Neural cell (in vitro differentiated cells): ENCODE data around the gene BABAM2. TPM values are rescaled to one million over a fixed set of nuclear protein-coding genes. Genes with fewer than 3 reads are reported as not detected.

ENCODE experiments used
- H2AFZ ChIP-seq: fragments of 200-600, 300-800 bp; sonication (generic), shearing (Covaris generic); 2 replicates; pipeline ENCODE4 v1.6.0; 2014; ENCODE audit warnings: low read depth, mild to moderate bottlenecking, antibody characterized with exemption, low read length, moderate library complexity
- H3F3A ChIP-seq: fragments of 200-600 bp; shearing (Covaris generic); 2 replicates; pipeline ENCODE4 v1.6.1; 2016; ENCODE audit warnings: mild to moderate bottlenecking, moderate library complexity, mixed read lengths, antibody characterized with exemption, low read length; ENCODE audit not compliant: insufficient read depth, poor library complexity, severe bottlenecking
- H3K27ac ChIP-seq: fragments of 200-600, 300-800 bp; sonication (generic), shearing (Covaris generic); 2 replicates; pipeline ENCODE4 v1.5.1; 2014; ENCODE audit warnings: mild to moderate bottlenecking, low read length, moderate library complexity
- H3K27me3 ChIP-seq: fragments of 300-800, 200-600 bp; sonication (generic), shearing (Covaris generic); 2 replicates; pipeline ENCODE4 v1.6.0; 2014; ENCODE audit warnings: mild to moderate bottlenecking, low read depth, low read length, moderate library complexity; ENCODE audit not compliant: insufficient read depth
- H3K36me3 ChIP-seq: fragments of 300-800, 200-600 bp; sonication (generic), shearing (Covaris generic); 2 replicates; pipeline ENCODE4 v1.5.1; 2014; ENCODE audit warnings: mild to moderate bottlenecking, antibody characterized with exemption, low read length, moderate library complexity; ENCODE audit not compliant: insufficient read depth
- H3K4me2 ChIP-seq: fragments of 300-800, 200-600 bp; sonication (generic), shearing (Covaris generic); 2 replicates; pipeline ENCODE4 v1.6.0; 2014; ENCODE audit warnings: mild to moderate bottlenecking, low read length
- H3K4me3 ChIP-seq: fragments of 300-800, 200-600 bp; sonication (generic), shearing (Covaris generic); 2 replicates; pipeline ENCODE4 v1.5.1; 2014; ENCODE audit warnings: mild to moderate bottlenecking, low read length, moderate library complexity
- H3K79me2 ChIP-seq: fragments of 200-600 bp; shearing (Covaris generic); replicated peaks from 2 replicates; pipeline ENCODE4 v1.6.0; 2014; ENCODE audit warnings: mild to moderate bottlenecking, low read length, moderate library complexity; ENCODE audit not compliant: insufficient read depth
- H3K9ac ChIP-seq: fragments of 300-800, 200-600 bp; sonication (generic), shearing (Covaris generic); 2 replicates; pipeline ENCODE4 v1.6.1; 2016; ENCODE audit warnings: mild to moderate bottlenecking, low read length, mixed read lengths
- H3K9me2 ChIP-seq: fragments of 200-600 bp; shearing (Covaris generic); 2 replicates; pipeline ENCODE4 v1.6.1; 2016; ENCODE audit warnings: mild to moderate bottlenecking, low read length, mixed read lengths; ENCODE audit not compliant: insufficient read depth
- H3K9me3 ChIP-seq: fragments of 200-600, 300-800 bp; sonication (generic), shearing (Covaris generic); 2 replicates; pipeline ENCODE4 v1.6.1; 2016; ENCODE audit warnings: mild to moderate bottlenecking, mixed run types, low read length, moderate library complexity, mixed read lengths
- H4K20me1 ChIP-seq: fragments of 200-600 bp; shearing (Covaris generic); 2 replicates; pipeline ENCODE4 v1.6.1; 2016; ENCODE audit warnings: mild to moderate bottlenecking, mixed run types; ENCODE audit not compliant: insufficient read depth
- CTCF ChIP-seq: fragments of 450-650 bp; IDR thresholded peaks from 2 replicates; pipeline ENCODE4 v1.5.1; 2014; ENCODE audit warnings: antibody characterized with exemption, mild to moderate bottlenecking, moderate library complexity; ENCODE audit not compliant: poor library complexity, severe bottlenecking
- EP300 ChIP-seq: fragments of 450-650 bp; conservative IDR thresholded peaks from 2 replicates; pipeline ENCODE4 v1.6.1; 2014; ENCODE audit warnings: antibody characterized with exemption, mild to moderate bottlenecking, moderate library complexity; ENCODE audit not compliant: poor library complexity, severe bottlenecking
- EZH2 ChIP-seq: fragments of 200-600, 300-800 bp; shearing (Covaris generic), sonication (generic); IDR thresholded peaks from 2 replicates; pipeline ENCODE4 v1.6.1; 2014; ENCODE audit warnings: antibody characterized with exemption, low read length, borderline replicate concordance, mild to moderate bottlenecking; ENCODE audit not compliant: insufficient read depth, poor library complexity, severe bottlenecking
- MXI1 ChIP-seq: fragments of 450-650 bp; conservative IDR thresholded peaks from 2 replicates; pipeline ENCODE4 v1.6.1; 2014; ENCODE audit warnings: antibody characterized with exemption, mild to moderate bottlenecking; ENCODE audit not compliant: poor library complexity, severe bottlenecking
- POLR2AphosphoS5 ChIP-seq: IDR thresholded peaks from 2 replicates; pipeline ENCODE4 v1.6.1; 2012
- RAD21 ChIP-seq: fragments of 450-650 bp; conservative IDR thresholded peaks from 2 replicates; pipeline ENCODE4 v1.6.1; 2014; ENCODE audit warnings: antibody characterized with exemption, mild to moderate bottlenecking, moderate library complexity
- REST ChIP-seq: IDR thresholded peaks from 2 replicates; pipeline ENCODE4 v1.6.1; 2012; ENCODE audit warnings: borderline replicate concordance
- SMC3 ChIP-seq: fragments of 450-650 bp; conservative IDR thresholded peaks from 2 replicates; pipeline ENCODE4 v1.6.1; 2014; ENCODE audit warnings: antibody characterized with exemption, mild to moderate bottlenecking, moderate library complexity; ENCODE audit not compliant: poor library complexity
- TAF1 ChIP-seq: IDR thresholded peaks from 2 replicates; pipeline ENCODE4 v1.6.1; 2012; ENCODE audit warnings: low read depth
- polyA plus RNA-seq: library from polyadenylated mRNA; depleted of rRNA; stranded (reverse); fragments of >200 nt; gene quantifications from 2 replicates; pipeline ENCODE4 v1.2.3, GENCODE V29; 2014

The BABAM2 gene
- polyA plus RNA-seq, 1 donor from 2014 or later = 15.3 TPM

GRCh38 chr2:27856956-27857355 lies 33.6 kb upstream of the BABAM2 start:
- Histone ChIP-seq H4K20me1 (no peaks in the 10 kb centered on the region), H3K36me3 (peaks cover 6% of the 10 kb centered on the region), H3K79me2 (no peaks in the 10 kb centered on the region), H3K9ac (no peak overlapping the region), H3K4me2 (no peak overlapping the region), H3F3A (no peaks in the 10 kb centered on the region), H2AFZ (no peak overlapping the region), H3K27ac (no peak overlapping the region), H3K9me2 (no peaks in the 10 kb centered on the region), H3K27me3 (no peaks in the 10 kb centered on the region), H3K4me3 (no peak overlapping the region), H3K9me3 (peaks cover 4% of the 10 kb centered on the region)
- TF ChIP-seq TAF1 = no peak

GRCh38 chr2:27857417-27858172 lies 32.9 kb upstream of the BABAM2 start:
- H3K4me3 ChIP-seq = no peak overlapping the region
- H3F3A ChIP-seq = no peaks in the 10 kb centered on the region
- H3K27me3 ChIP-seq = no peaks in the 10 kb centered on the region
- peaks cover 4% of the 10 kb centered on the region for H3K9me3 ChIP-seq
- H2AFZ ChIP-seq = no peak overlapping the region
- H3K9ac ChIP-seq = no peak overlapping the region
- no peak overlapping the region for H3K27ac ChIP-seq
- TF ChIP-seq TAF1 (no peak), EP300 (no peak), SMC3 (no peak), CTCF (no peak), EZH2 (no peak), REST (no peak), POLR2AphosphoS5 (no peak)
- no peaks in the 10 kb centered on the region for H4K20me1 ChIP-seq
- H3K36me3 ChIP-seq = peaks cover 6% of the 10 kb centered on the region
- no peaks in the 10 kb centered on the region for H3K79me2 ChIP-seq
- H3K9me2 ChIP-seq = no peaks in the 10 kb centered on the region
- H3K4me2 ChIP-seq = no peak overlapping the region

GRCh38 chr2:27860111-27860510 lies 30.4 kb upstream of the BABAM2 start:
- H3K27ac ChIP-seq = peak overlapping the region; percentile 44
- peaks cover 4% of the 10 kb centered on the region for H3K9me3 ChIP-seq
- H3K9ac ChIP-seq = no peak overlapping the region
- H3K79me2 ChIP-seq = no peaks in the 10 kb centered on the region
- peaks cover 6% of the 10 kb centered on the region for H3K36me3 ChIP-seq
- no peaks in the 10 kb centered on the region for H4K20me1 ChIP-seq
- no peak overlapping the region for H3K4me2 ChIP-seq
- TF ChIP-seq RAD21 (no peak), TAF1 (no peak), CTCF (no peak), EZH2 (no peak), REST (no peak), MXI1 (no peak), EP300 (peak; percentile 54)
- H3K27me3 ChIP-seq = no peaks in the 10 kb centered on the region
- H3K9me2 ChIP-seq = no peaks in the 10 kb centered on the region
- H3K4me3 ChIP-seq = no peak overlapping the region
- no peaks in the 10 kb centered on the region for H3F3A ChIP-seq
- H2AFZ ChIP-seq = no peak overlapping the region
